ENCODE measurements around the gene CTTNBP2. TPM values are rescaled to one million over a fixed set of nuclear protein-coding genes. Genes with fewer than 3 reads are reported as not detected.

Gene CTTNBP2
- total RNA-seq, 4 donors from 2014 or later: 3.1 to 31.4 (median 4.8) TPM

DNA sequence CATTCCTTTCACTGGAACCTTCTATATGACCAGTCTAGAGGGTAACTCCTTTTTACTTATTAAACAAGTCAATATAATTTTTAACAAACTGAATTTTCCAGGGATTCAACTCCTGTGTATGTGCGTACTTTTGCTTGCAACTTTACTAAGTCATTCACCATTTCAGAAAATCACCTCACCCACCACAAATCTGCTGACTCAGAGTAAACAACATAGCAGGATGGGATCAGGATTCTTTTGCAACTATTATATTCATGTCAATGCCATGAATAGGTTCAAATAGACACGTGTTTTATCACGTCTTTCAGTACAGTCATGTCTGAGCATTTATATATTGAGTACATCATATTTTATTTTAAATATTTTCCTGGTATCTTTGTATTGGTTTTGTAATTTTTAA lies 14.5 kb downstream of the CTTNBP2 start:
- TF ChIP-seq, protein P1, sequence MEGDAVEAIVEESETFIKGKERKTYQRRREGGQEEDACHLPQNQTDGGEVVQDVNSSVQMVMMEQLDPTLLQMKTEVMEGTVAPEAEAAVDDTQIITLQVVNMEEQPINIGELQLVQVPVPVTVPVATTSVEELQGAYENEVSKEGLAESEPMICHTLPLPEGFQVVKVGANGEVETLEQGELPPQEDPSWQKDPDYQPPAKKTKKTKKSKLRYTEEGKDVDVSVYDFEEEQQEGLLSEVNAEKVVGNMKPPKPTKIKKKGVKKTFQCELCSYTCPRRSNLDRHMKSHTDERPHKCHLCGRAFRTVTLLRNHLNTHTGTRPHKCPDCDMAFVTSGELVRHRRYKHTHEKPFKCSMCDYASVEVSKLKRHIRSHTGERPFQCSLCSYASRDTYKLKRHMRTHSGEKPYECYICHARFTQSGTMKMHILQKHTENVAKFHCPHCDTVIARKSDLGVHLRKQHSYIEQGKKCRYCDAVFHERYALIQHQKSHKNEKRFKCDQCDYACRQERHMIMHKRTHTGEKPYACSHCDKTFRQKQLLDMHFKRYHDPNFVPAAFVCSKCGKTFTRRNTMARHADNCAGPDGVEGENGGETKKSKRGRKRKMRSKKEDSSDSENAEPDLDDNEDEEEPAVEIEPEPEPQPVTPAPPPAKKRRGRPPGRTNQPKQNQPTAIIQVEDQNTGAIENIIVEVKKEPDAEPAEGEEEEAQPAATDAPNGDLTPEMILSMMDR (IDR thresholded peaks at IDR 0.05): no peak
- no peak for TF ChIP-seq POLR2A (IDR thresholded peaks at IDR 0.05)
- no peaks in the 10 kb centered on the region for H3K27me3 ChIP-seq
- no peak for DNase-seq
- no peaks in the 10 kb centered on the region for H3K9me3 ChIP-seq
- H3K27ac ChIP-seq: no peak overlapping the region
- H3K36me3 ChIP-seq: no peaks in the 10 kb centered on the region
- no peak overlapping the region for H3K4me3 ChIP-seq
- no peaks in the 10 kb centered on the region for H3K4me1 ChIP-seq

GRCh38 chr7:117857718-117858117 lies 15.5 kb downstream of the CTTNBP2 start:
- H3K36me3 ChIP-seq: no peaks in the 10 kb centered on the region
- DNase-seq: no peak
- H3K27ac ChIP-seq: no peak overlapping the region
- H3K9me3 ChIP-seq: no peaks in the 10 kb centered on the region
- no peaks in the 10 kb centered on the region for H3K27me3 ChIP-seq
- no peaks in the 10 kb centered on the region for H3K4me1 ChIP-seq
- no peak for TF ChIP-seq POLR2A (IDR thresholded peaks at IDR 0.05)
- TF ChIP-seq, protein P1 (IDR thresholded peaks at IDR 0.05): no peak
- H3K4me3 ChIP-seq: no peak overlapping the region

DNA sequence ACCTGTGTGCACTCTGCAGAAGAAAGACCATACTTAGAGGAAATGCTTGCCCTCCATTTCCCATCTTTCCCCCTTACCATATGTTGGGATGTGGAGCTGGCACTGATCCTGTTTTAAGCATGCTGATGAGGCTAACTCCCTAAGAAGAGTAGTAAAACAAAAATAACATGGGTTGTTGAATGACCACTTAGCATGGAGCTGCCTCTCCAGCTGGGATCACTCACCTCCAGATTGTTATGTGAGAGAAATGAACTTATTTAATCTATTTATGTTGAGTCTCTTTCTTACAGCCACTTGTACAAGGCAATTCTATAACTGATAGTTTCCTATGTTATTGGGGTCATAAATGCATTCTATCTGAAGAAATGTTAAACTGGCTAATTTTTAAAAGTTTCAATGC lies 17.0 kb downstream of the CTTNBP2 start:
- TF ChIP-seq POLR2A (IDR thresholded peaks at IDR 0.05): no peak
- TF ChIP-seq, protein P1 (IDR thresholded peaks at IDR 0.05): no peak
- Histone ChIP-seq H3K4me3 (no peak overlapping the region), H3K4me1 (no peaks in the 10 kb centered on the region), H3K27me3 (no peaks in the 10 kb centered on the region), H3K27ac (no peak overlapping the region), H3K36me3 (no peaks in the 10 kb centered on the region), H3K9me3 (no peaks in the 10 kb centered on the region)
- DNase-seq: no peak

DNA sequence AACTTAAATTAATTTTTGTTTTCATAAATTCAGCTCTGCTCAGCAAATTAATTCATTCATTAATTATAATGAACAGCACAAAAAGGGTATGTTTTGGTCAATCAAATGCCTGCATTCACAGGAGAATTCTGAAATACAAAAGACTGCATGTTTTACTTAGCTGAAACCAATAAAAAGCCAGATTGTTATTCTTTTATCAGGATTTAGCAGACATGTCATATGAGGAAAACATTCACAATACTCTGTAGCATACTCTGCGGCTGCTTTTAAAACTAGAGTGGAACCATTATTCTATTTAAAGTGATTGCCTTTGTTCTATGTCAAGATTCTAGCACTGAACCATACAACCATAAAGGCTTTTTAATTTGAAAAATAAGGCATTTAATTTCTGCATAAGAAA lies 19.1 kb downstream of the CTTNBP2 start:
- Histone ChIP-seq H3K36me3 (no peaks in the 10 kb centered on the region), H3K27ac (no peak overlapping the region), H3K4me3 (no peak overlapping the region), H3K9me3 (no peaks in the 10 kb centered on the region), H3K27me3 (no peaks in the 10 kb centered on the region), H3K4me1 (no peaks in the 10 kb centered on the region)
- no peak for TF ChIP-seq POLR2A (IDR thresholded peaks at IDR 0.05)
- TF ChIP-seq, protein P1 (IDR thresholded peaks at IDR 0.05): no peak
- no peak for DNase-seq

DNA sequence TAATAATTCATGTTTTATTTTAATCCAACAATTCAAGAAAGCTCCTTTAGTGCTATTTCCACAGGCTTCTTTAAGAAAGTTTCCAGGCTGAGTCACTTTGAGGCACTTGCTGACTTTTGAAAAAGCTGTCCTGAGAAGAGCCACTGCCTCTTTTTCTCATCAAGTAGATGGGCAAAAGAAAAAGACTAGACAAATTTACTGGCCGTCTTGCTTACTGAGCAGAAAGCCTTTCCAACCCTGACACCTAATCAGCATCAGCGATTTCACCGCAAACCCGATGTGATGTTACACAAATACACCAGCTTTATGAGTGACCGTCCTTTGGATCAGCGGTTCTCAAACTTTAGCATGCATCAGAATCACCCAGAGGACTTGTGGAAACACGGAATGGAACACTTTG lies 24.3 kb downstream of the CTTNBP2 start:
- TF ChIP-seq POLR2A (IDR thresholded peaks at IDR 0.05): no peak
- TF ChIP-seq, protein P1 (IDR thresholded peaks at IDR 0.05): no peak
- DNase-seq: no peak
- H3K27me3 ChIP-seq: no peaks in the 10 kb centered on the region
- no peaks in the 10 kb centered on the region for H3K36me3 ChIP-seq
- H3K27ac ChIP-seq: no peak overlapping the region
- no peaks in the 10 kb centered on the region for H3K4me1 ChIP-seq
- no peaks in the 10 kb centered on the region for H3K9me3 ChIP-seq
- H3K4me3 ChIP-seq: no peak overlapping the region

- Histone ChIP-seq H3K36me3 (no peaks in the 10 kb centered on the region), H3K9me3 (no peaks in the 10 kb centered on the region), H3K27me3 (no peaks in the 10 kb centered on the region), H3K27ac (no peak overlapping the region), H3K4me3 (no peak overlapping the region), H3K4me1 (no peaks in the 10 kb centered on the region)
- DNase-seq: no peak
- TF ChIP-seq POLR2A (IDR thresholded peaks at IDR 0.05): no peak
- TF ChIP-seq, protein P1 (IDR thresholded peaks at IDR 0.05): no peak
Measured at GRCh38 chr7:117844678-117845077, 28.6 kb downstream of the CTTNBP2 start.
